ENCODE data around the gene TSPAN19. TPM values are rescaled to one million over a fixed set of nuclear protein-coding genes. Genes with fewer than 3 reads are reported as not detected.

The TSPAN19 gene
- total RNA-seq, 1 experiment from 2014 or later = 0.32 TPM

- no peak overlapping the region for H2AFZ ChIP-seq (ENCODE audit: low read depth, low read length, poor library complexity, severe bottlenecking)
- H3K36me3 ChIP-seq (ENCODE audit: control insufficient read depth in 1 of 2, insufficient read depth in 2 of 2, low read length in 2 of 2) = no peaks in the 10 kb centered on the region
- POLR2A ChIA-PET = no interaction called here
- no peaks in the 10 kb centered on the region for H3K9me3 ChIP-seq (ENCODE audit: control insufficient read depth in 1 of 2, insufficient read depth in 1 of 2, low read depth in 1 of 2, low read length in 2 of 2)
- RAD21 ChIA-PET (ENCODE audit: low non-redundant PET in 1 of 2, low total read pairs in 2 of 2, uncharacterized antibody in 2 of 2, unreplicated experiment in 2 of 2) = no interaction called here
- TF ChIP-seq EZH2phosphoT487 (IDR thresholded peaks at IDR 0.05; ENCODE audit: borderline replicate concordance) = no peak
- TF ChIP-seq FOSL1 (IDR thresholded peaks at IDR 0.05; ENCODE audit: low read depth) = no peak
- no peak for TF ChIP-seq YY1 (IDR thresholded peaks at IDR 0.05; ENCODE audit: extremely low read depth, insufficient replicate concordance, low read depth, low read length)
- no peak for TF ChIP-seq ZFX (IDR thresholded peaks at IDR 0.05)
- no peak for TF ChIP-seq ATF3 (IDR thresholded peaks at IDR 0.05)
- no peak for TF ChIP-seq CEBPB (IDR thresholded peaks at IDR 0.05; ENCODE audit: low read depth)
- intact Hi-C loops (cut with micrococcal nuclease) = no loop called here
- no peaks in the 10 kb centered on the region for H3K27me3 ChIP-seq (ENCODE audit: insufficient read depth, low read length)
- BruUV-seq (replicated peaks) = no TSS peak
- no peaks in the 10 kb centered on the region for H3K79me2 ChIP-seq (ENCODE audit: insufficient read depth, low read length)
- DNase-seq (ENCODE audit: low read depth, low spot score) (no peak), ATAC-seq (no peak)
- 0 out of 2 replicates have a peak, but pooled peaks cover 4% of the 10 kb centered on the region for H3K9me2 ChIP-seq (ENCODE audit: insufficient read depth)
- no peak overlapping the region for H3K4me3 ChIP-seq (replicated peaks in 1 of 2; ENCODE audit: low read depth in 1 of 2, low read length in 2 of 2)
- H3K4me2 ChIP-seq (ENCODE audit: low read length) = no peak overlapping the region
- no peaks in the 10 kb centered on the region for H3K4me1 ChIP-seq (ENCODE audit: control insufficient read depth in 1 of 2, insufficient read depth in 2 of 2, low read length in 2 of 2)
- no peak overlapping the region for H3K9ac ChIP-seq (ENCODE audit: low read length)
- CTCF ChIA-PET = no interaction called here
- no peak overlapping the region for H3K27ac ChIP-seq (ENCODE audit: low read depth, low read length)
- no peaks in the 10 kb centered on the region for H4K20me1 ChIP-seq (ENCODE audit: insufficient read depth)
Observed at GRCh38 chr12:85000729-85001128, 35.3 kb downstream of the TSPAN19 start.

DNA sequence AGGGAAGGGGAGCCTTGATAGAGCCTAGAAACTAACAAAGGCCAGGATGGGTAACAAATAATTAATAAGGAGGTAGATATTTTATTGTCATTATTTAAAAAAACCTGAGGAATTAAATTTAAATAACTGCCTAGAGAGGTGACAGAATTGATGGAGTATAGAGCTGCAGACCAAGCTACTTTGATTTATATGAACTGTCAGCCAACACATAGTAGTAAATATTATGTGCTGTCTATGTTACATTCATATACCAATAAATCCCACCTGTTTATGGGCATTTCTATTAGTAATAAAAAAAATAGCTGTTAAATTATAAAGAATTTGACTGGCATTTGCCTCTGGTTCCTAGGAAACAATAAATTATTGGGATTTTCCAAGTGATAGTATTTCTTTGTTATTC, 37.7 kb downstream of the TSPAN19 start:
- H3K79me2 ChIP-seq (ENCODE audit: insufficient read depth, low read length) = no peaks in the 10 kb centered on the region
- BruUV-seq (replicated peaks) = no TSS peak
- H3K27me3 ChIP-seq (ENCODE audit: insufficient read depth, low read length) = no peaks in the 10 kb centered on the region
- H3K4me1 ChIP-seq (ENCODE audit: control insufficient read depth in 1 of 2, insufficient read depth in 2 of 2, low read length in 2 of 2) = no peaks in the 10 kb centered on the region
- no peak overlapping the region for H3K4me3 ChIP-seq (replicated peaks in 1 of 2; ENCODE audit: low read depth in 1 of 2, low read length in 2 of 2)
- no peak for DNase-seq (ENCODE audit: low read depth, low spot score)
- no peaks in the 10 kb centered on the region for H4K20me1 ChIP-seq (ENCODE audit: insufficient read depth)
- no peak overlapping the region for H2AFZ ChIP-seq (ENCODE audit: low read depth, low read length, poor library complexity, severe bottlenecking)
- RAD21 ChIA-PET (ENCODE audit: low non-redundant PET in 1 of 2, low total read pairs in 2 of 2, uncharacterized antibody in 2 of 2, unreplicated experiment in 2 of 2) = no interaction called here
- CTCF ChIA-PET = no interaction called here
- no peak for ATAC-seq
- no peak overlapping the region for H3K27ac ChIP-seq (ENCODE audit: low read depth, low read length)
- POLR2A ChIA-PET = no interaction called here
- intact Hi-C loops (cut with micrococcal nuclease) = no loop called here
- no peaks in the 10 kb centered on the region for H3K36me3 ChIP-seq (ENCODE audit: control insufficient read depth in 1 of 2, insufficient read depth in 2 of 2, low read length in 2 of 2)
- no peaks in the 10 kb centered on the region for H3K9me3 ChIP-seq (ENCODE audit: control insufficient read depth in 1 of 2, insufficient read depth in 1 of 2, low read depth in 1 of 2, low read length in 2 of 2)
- no peak for TF ChIP-seq SIN3A (IDR thresholded peaks at IDR 0.05; ENCODE audit: low read depth)
- no peak for TF ChIP-seq EGR1 (IDR thresholded peaks at IDR 0.05; ENCODE audit: low read depth)
- TF ChIP-seq SRF (IDR thresholded peaks at IDR 0.05; ENCODE audit: low read depth) = no peak
- no peak for TF ChIP-seq POLR2AphosphoS5 (IDR thresholded peaks at IDR 0.05; ENCODE audit: low read depth, low read length)
- TF ChIP-seq, protein P1, sequence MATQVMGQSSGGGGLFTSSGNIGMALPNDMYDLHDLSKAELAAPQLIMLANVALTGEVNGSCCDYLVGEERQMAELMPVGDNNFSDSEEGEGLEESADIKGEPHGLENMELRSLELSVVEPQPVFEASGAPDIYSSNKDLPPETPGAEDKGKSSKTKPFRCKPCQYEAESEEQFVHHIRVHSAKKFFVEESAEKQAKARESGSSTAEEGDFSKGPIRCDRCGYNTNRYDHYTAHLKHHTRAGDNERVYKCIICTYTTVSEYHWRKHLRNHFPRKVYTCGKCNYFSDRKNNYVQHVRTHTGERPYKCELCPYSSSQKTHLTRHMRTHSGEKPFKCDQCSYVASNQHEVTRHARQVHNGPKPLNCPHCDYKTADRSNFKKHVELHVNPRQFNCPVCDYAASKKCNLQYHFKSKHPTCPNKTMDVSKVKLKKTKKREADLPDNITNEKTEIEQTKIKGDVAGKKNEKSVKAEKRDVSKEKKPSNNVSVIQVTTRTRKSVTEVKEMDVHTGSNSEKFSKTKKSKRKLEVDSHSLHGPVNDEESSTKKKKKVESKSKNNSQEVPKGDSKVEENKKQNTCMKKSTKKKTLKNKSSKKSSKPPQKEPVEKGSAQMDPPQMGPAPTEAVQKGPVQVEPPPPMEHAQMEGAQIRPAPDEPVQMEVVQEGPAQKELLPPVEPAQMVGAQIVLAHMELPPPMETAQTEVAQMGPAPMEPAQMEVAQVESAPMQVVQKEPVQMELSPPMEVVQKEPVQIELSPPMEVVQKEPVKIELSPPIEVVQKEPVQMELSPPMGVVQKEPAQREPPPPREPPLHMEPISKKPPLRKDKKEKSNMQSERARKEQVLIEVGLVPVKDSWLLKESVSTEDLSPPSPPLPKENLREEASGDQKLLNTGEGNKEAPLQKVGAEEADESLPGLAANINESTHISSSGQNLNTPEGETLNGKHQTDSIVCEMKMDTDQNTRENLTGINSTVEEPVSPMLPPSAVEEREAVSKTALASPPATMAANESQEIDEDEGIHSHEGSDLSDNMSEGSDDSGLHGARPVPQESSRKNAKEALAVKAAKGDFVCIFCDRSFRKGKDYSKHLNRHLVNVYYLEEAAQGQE (IDR thresholded peaks at IDR 0.05; ENCODE audit: low read depth) = no peak
- no peak for TF ChIP-seq ZNF274 (IDR thresholded peaks at IDR 0.05; ENCODE audit: low read depth, low read length)
- no peak for TF ChIP-seq TCF7L2 (IDR thresholded peaks at IDR 0.05; ENCODE audit: borderline replicate concordance, extremely low read depth, insufficient read depth, insufficient read length)
- no peak for TF ChIP-seq YY1 (IDR thresholded peaks at IDR 0.05; ENCODE audit: extremely low read depth, insufficient replicate concordance, low read depth, low read length)
- TF ChIP-seq EZH2phosphoT487 (IDR thresholded peaks at IDR 0.05; ENCODE audit: borderline replicate concordance) = no peak
- no peak for TF ChIP-seq SP1 (IDR thresholded peaks at IDR 0.05; ENCODE audit: low read depth)
- H3K4me2 ChIP-seq (ENCODE audit: low read length) = no peak overlapping the region
- H3K9me2 ChIP-seq (ENCODE audit: insufficient read depth) = no peaks in the 10 kb centered on the region
- H3K9ac ChIP-seq (ENCODE audit: low read length) = no peak overlapping the region
